Naive thymus-derived CD4-positive, alpha-beta T cell (primary cell): Measurements from ENCODE around the gene BIRC7. TPM values are rescaled to one million over a fixed set of nuclear protein-coding genes. Genes with fewer than 3 reads are reported as not detected.
A peak's percentile ranks its signal among the peaks of the same experiment; 100 is the strongest.

ENCODE experiments used
- ATAC-seq: fragments of 150-1000 bp; cut with Tn5 transposase; 2 replicates; pipeline ENCODE4 v1.10.0; 2021; ENCODE audit warnings: mild to moderate bottlenecking, moderate library complexity
- CTCF ChIA-PET: fragments of 350-600 bp; sonication (Branson Sonifier 250); formaldehyde crosslinking; loops from one replicate; lab custom pipeline; 2021; ENCODE audit warnings: antibody characterized with exemption; lab: Charles Lee
- POLR2A ChIA-PET: fragments of 350-600 bp; sonication (Branson Sonifier 250); formaldehyde crosslinking; loops from one replicate; lab custom pipeline; 2021; ENCODE audit warnings: antibody characterized with exemption, inconsistent platforms; lab: Charles Lee
- DNase-seq, 9 donors: peaks; one replicate each; pipeline versions ENCODE4 v3.0.0 to v3.0.0-alpha.2; 2020 to 2022; ENCODE audit warnings: mixed read lengths in 1 of 9
- H3K27ac ChIP-seq: one replicate; pipeline ENCODE4 v1.7.0; 2013; ENCODE audit warnings: mild to moderate bottlenecking, low read depth, low read length, moderate library complexity
- H3K27me3 ChIP-seq, 2 donors: one replicate each; pipeline ENCODE4 v1.7.0; 2013; ENCODE audit warnings: low read length in 2 of 2, mild to moderate bottlenecking in 2 of 2, moderate library complexity in 2 of 2; ENCODE audit not compliant: control insufficient read depth in 2 of 2, insufficient read depth in 2 of 2
- H3K36me3 ChIP-seq, 3 experiments: 1 replicate in 2 of 3; 2 replicates in 1 of 3; pipeline ENCODE4 v1.7.0; 2013; ENCODE audit warnings: low read length in 3 of 3, mild to moderate bottlenecking in 3 of 3, moderate library complexity in 1 of 3; ENCODE audit not compliant: insufficient read depth in 3 of 3, control insufficient read depth in 2 of 3
- H3K4me1 ChIP-seq, 2 donors: one replicate each; pipeline ENCODE4 v1.7.0; 2013; ENCODE audit warnings: low read length in 2 of 2, mild to moderate bottlenecking in 2 of 2, moderate library complexity in 1 of 2; ENCODE audit not compliant: control insufficient read depth in 2 of 2, insufficient read depth in 2 of 2
- H3K4me3 ChIP-seq: 2 replicates; pipeline ENCODE4 v1.7.0; 2013; ENCODE audit warnings: mild to moderate bottlenecking, low read length
- H3K9me3 ChIP-seq, 3 experiments: 1 replicate in 2 of 3; 2 replicates in 1 of 3; pipeline ENCODE4 v1.7.0; 2013; ENCODE audit warnings: low read length in 3 of 3; ENCODE audit not compliant: control insufficient read depth in 2 of 3
- H3K27ac Mint-ChIP-seq, 9 donors: one replicate each; pipeline ENCODE4 v1.8.0; 2020 to 2022; ENCODE audit warnings: mixed read lengths in 9 of 9, mild to moderate bottlenecking in 8 of 9, moderate library complexity in 5 of 9, inconsistent platforms in 2 of 9
- H3K27me3 Mint-ChIP-seq, 5 donors: one replicate each; pipeline ENCODE4 v1.8.0; 2021 to 2022; ENCODE audit warnings: mixed read lengths in 5 of 5, mild to moderate bottlenecking in 1 of 5
- H3K36me3 Mint-ChIP-seq, 5 donors: one replicate each; pipeline ENCODE4 v1.8.0; 2020 to 2022; ENCODE audit warnings: mixed read lengths in 5 of 5, mild to moderate bottlenecking in 3 of 5, inconsistent platforms in 1 of 5
- H3K4me1 Mint-ChIP-seq, 7 donors: one replicate each; pipeline ENCODE4 v1.8.0; 2020 to 2022; ENCODE audit warnings: mixed read lengths in 7 of 7, mild to moderate bottlenecking in 3 of 7, inconsistent platforms in 1 of 7
- H3K4me3 Mint-ChIP-seq, 10 donors: one replicate each; pipeline ENCODE4 v1.8.0; 2020 to 2022; ENCODE audit warnings: mild to moderate bottlenecking in 10 of 10, mixed read lengths in 10 of 10, moderate library complexity in 6 of 10, inconsistent platforms in 2 of 10
- H3K9me3 Mint-ChIP-seq, 11 donors: one replicate each; pipeline ENCODE4 v1.8.0; 2020 to 2022; ENCODE audit warnings: mixed read lengths in 11 of 11, mild to moderate bottlenecking in 4 of 11, inconsistent platforms in 1 of 11, moderate library complexity in 1 of 11
- intact Hi-C, 2 donors: fragments of 100-400 bp; cut with micrococcal nuclease; formaldehyde crosslinking; loops; one replicate each; pipeline ENCODE4 v1.15.1; 2023
- polyA plus RNA-seq, 2 donors: library from polyadenylated mRNA; unstranded; fragments of 300-500 nt; fragmentation: Illumina TruSeq; gene quantifications; one replicate each; pipeline ENCODE4 v1.2.3, GENCODE V29; 2021
- total RNA-seq, 6 experiments: library from RNA in 5 of 6; stranded (reverse) in 5 of 6; gene quantifications; 1 replicate in 5 of 6; 2 replicates in 1 of 6; pipeline ENCODE4 v1.2.3 and lab custom pipeline; 2021 to 2026

BIRC7 gene
- total and polyA plus RNA-seq, 7 experiments from 2014 or later = not detected

DNA sequence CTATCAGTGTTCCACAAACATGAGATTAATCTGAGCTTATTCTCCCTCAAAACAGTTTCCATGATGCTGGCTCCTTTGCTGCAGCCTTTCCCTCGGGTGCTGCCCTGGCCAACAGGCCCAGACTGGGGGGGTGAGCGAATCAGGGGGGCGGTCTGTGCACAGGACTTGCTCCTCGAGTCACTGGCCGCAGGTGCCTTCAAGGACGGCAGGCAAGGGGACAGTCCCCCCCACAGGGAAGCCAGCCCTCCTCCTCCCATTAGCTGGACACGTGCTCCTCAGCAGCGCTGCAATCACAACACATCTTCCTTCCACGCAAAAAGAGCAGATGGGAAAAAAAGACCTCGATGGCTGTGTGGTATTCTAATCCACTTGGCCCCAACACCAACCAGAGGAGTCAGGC, 29.8 kb upstream of the BIRC7 start:
- ChIA-PET CTCF (interaction anchor here (1.0 kb wide), 1 partner anchor 17 kb away, joined by 3 read pairs; no protein-coding TSS in a partner anchor), POLR2A (interaction anchor here (0.7 kb wide), 1 partner anchor 546 kb away, joined by 3 read pairs; no protein-coding TSS in a partner anchor)
- Histone ChIP-seq H3K9me3 (no peaks in the 10 kb centered on the region), H3K4me1 (no peaks in the 10 kb centered on the region), H3K36me3 (peaks cover 11 to 94% (median 15%) of the 10 kb centered on the region in 3 experiments), H3K27me3 (no peaks in the 10 kb centered on the region), H3K27ac (no peak overlapping the region), H3K4me3 (no peak overlapping the region)
- H3K27me3 Mint-ChIP-seq = no peaks in the 10 kb centered on the region
- DNase-seq (no peak), ATAC-seq (no peak)
- intact Hi-C loops = no loop called here
- H3K27ac Mint-ChIP-seq = peak overlapping the region in 1 of 9 donors; percentile 70
- peaks cover 5 to 53% (median 7%) of the 10 kb centered on the region in 5 donors for H3K36me3 Mint-ChIP-seq
- H3K4me3 Mint-ChIP-seq = no peak overlapping the region
- no peaks in the 10 kb centered on the region for H3K9me3 Mint-ChIP-seq
- H3K4me1 Mint-ChIP-seq = peaks cover 7 to 57% (median 46%) of the 10 kb centered on the region in 7 donors

DNA sequence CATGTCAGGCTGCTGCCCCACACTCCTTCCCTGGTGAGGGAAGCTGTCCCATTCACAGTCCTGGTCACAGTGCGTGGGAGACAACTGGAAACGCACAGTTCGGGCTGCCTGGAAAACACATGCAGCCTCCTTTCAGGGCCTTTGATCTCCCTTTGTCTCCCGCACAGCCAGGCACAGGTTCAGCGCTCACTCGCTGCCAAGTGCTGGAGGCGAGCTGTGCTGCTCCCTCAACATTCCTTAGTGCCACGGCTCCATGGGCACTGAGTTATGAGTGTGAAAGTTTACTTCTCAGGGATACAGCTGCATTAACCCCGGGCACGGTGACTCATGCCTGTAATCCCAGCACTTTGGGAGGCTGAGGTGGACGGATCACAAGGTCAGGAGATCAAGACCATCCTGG, 28.8 kb upstream of the BIRC7 start:
- peaks cover 0 to 7% of the 10 kb centered on the region in 2 donors for H3K4me1 ChIP-seq
- H3K27me3 ChIP-seq = no peaks in the 10 kb centered on the region
- ChIA-PET CTCF (interaction anchor here (1.0 kb wide), 1 partner anchor 16 kb away, joined by 3 read pairs; no protein-coding TSS in a partner anchor), POLR2A (interaction anchor here (0.6 kb wide), 1 partner anchor 857 kb away, joined by 4 read pairs; no protein-coding TSS in a partner anchor)
- H3K27ac ChIP-seq = no peak overlapping the region
- Mint-ChIP-seq H3K27ac (no peak overlapping the region), H3K4me3 (no peak overlapping the region), H3K4me1 (peaks cover 11 to 57% (median 44%) of the 10 kb centered on the region in 7 donors), H3K27me3 (no peaks in the 10 kb centered on the region), H3K9me3 (no peaks in the 10 kb centered on the region), H3K36me3 (peaks cover 5 to 47% (median 8%) of the 10 kb centered on the region in 5 donors)
- no peaks in the 10 kb centered on the region for H3K9me3 ChIP-seq
- H3K36me3 ChIP-seq = peaks cover 15 to 93% (median 21%) of the 10 kb centered on the region in 3 experiments
- no peak overlapping the region for H3K4me3 ChIP-seq
- ATAC-seq = no peak
- DNase-seq = no peak
- intact Hi-C loops = no loop called here

DNA sequence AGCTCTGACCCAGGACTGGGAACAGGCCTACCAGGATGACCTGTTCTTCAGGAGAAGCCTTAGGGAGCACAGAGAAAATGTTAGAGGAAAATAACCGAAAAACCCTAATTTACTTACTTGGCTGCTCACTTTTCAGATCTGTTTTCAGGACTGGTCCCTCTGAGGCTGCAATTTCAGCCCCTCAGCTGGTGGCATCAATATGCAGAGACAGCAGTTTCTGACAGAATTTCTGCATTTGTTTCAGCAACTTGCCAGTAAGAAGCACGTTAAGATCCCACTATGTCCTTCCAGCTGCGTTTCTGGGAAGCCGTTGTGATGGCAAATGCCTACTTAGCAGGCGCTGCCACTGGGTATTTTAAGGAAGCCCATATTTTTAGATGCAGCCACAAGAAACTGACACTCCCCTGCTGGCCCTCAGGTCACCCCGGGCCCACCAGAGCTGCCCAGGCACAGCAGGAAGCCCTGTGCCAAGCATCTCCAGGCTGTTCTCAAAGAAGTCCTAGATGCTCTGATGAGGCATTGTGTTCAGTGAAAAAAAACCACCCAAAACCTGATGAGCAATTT, 27.3 kb upstream of the BIRC7 start:
- intact Hi-C loops = no loop called here
- Mint-ChIP-seq H3K36me3 (peaks cover 7 to 55% (median 13%) of the 10 kb centered on the region in 5 donors), H3K27ac (no peak overlapping the region), H3K4me1 (peaks cover 24 to 71% (median 59%) of the 10 kb centered on the region in 7 donors), H3K4me3 (no peak overlapping the region), H3K9me3 (no peaks in the 10 kb centered on the region), H3K27me3 (no peaks in the 10 kb centered on the region)
- H3K27me3 ChIP-seq = no peaks in the 10 kb centered on the region
- no peak for DNase-seq
- peaks cover 0 to 18% of the 10 kb centered on the region in 2 donors for H3K4me1 ChIP-seq
- no peak overlapping the region for H3K27ac ChIP-seq
- H3K4me3 ChIP-seq = no peak overlapping the region
- no peaks in the 10 kb centered on the region for H3K9me3 ChIP-seq
- no peak for ATAC-seq
- ChIA-PET POLR2A (no interaction called here), CTCF (no interaction called here)
- H3K36me3 ChIP-seq = peaks cover 8 to 93% (median 22%) of the 10 kb centered on the region in 3 experiments

DNA sequence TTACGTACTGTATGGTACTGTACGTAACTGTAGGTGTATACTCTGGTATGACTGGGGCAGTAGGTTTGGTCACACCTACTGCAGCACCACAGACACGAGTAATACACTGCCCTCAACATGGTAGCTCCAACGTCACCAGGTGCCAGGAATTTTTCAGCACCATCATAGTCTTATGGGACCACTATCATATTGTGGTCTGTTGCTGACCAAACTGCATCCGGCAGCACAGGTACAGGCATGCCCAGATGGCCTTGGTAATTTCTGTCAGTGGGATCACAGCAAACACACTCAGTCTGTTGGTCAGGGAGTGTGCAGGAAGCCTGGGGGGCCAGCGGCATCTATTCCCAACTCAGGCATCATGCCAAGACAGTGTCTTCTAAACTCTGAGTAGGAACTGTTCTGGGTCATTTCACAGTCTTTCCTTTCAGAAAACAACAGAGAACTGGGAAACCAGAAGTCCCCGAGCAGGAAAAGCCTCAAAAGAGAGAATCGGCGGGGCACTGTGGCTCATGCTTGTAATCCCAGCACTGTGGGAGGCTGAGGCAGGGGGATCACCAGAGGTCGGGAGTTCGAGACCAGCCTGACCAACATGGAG, 25.6 kb upstream of the BIRC7 start:
- H3K27me3 Mint-ChIP-seq = no peaks in the 10 kb centered on the region
- no peak for ATAC-seq
- no peak overlapping the region for H3K4me3 ChIP-seq
- CTCF ChIA-PET = interaction anchor here (2.5 kb wide), 1 partner anchor 13 kb away, joined by 9 read pairs; no protein-coding TSS in a partner anchor
- DNase-seq = no peak
- H3K9me3 Mint-ChIP-seq = no peaks in the 10 kb centered on the region
- H3K36me3 ChIP-seq = peaks cover 6 to 84% (median 22%) of the 10 kb centered on the region in 3 experiments
- intact Hi-C loops = loop anchor here in 1 of 2 donors (10.0 kb wide), 1 partner anchor 825 kb away; the partner anchor contains the start of gene RPS21
- no peaks in the 10 kb centered on the region for H3K27me3 ChIP-seq
- H3K27ac ChIP-seq = no peak overlapping the region
- no peaks in the 10 kb centered on the region for H3K9me3 ChIP-seq
- POLR2A ChIA-PET = no interaction called here
- H3K36me3 Mint-ChIP-seq = peaks cover 14 to 54% (median 22%) of the 10 kb centered on the region in 5 donors
- H3K4me1 Mint-ChIP-seq = peaks cover 40 to 87% (median 70%) of the 10 kb centered on the region in 7 donors
- peaks cover 8 to 34% of the 10 kb centered on the region in 2 donors for H3K4me1 ChIP-seq
- peak overlapping the region in 1 of 9 donors; percentile 65 for H3K27ac Mint-ChIP-seq
- H3K4me3 Mint-ChIP-seq = no peak overlapping the region

DNA sequence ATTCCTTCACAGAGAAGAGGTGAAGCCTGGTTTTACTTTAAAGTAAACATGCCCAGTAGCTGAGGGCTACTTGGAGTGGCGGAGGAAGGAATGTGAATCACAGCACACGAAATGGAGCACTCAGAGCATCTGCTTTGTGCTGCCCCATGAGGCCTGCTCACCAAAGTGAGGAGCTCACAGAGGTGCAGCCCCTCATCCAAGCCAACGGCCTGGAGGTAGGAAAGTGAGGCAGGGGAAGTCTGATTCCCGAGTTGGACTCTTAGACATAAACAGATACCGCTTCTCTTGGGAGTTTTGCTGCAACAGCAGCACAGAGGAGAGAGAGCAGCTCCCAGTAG, 23.3 kb upstream of the BIRC7 start:
- POLR2A ChIA-PET = interaction anchor here (1.4 kb wide), 1 partner anchor 14 kb away, joined by 4 read pairs; no protein-coding TSS in a partner anchor

DNA sequence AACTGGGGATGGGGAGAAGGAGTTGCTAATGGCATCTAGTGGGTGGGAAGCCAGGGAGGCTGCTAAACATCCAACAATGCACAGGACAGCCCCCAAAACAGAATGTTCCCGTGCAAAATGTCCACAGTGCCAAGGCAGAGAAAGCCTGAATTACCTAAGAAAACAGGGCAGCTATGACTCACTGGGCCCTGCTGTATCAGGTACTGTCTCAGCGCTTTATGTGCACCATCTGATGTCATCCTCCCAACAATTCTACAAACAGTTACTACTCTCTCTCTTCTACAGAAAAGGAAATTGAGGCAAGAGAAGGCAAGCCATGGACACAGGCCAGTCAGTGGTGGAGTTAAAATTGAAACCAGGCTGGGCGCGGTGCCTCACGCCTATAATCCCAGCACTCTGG, 22.9 kb upstream of the BIRC7 start:
- Histone ChIP-seq H3K27ac (no peak overlapping the region), H3K36me3 (peaks cover under 1 to 61% (median 22%) of the 10 kb centered on the region in 3 experiments), H3K4me3 (no peak overlapping the region), H3K9me3 (no peaks in the 10 kb centered on the region), H3K4me1 (peaks cover 10 to 42% of the 10 kb centered on the region in 2 donors), H3K27me3 (no peaks in the 10 kb centered on the region)
- Mint-ChIP-seq H3K4me1 (peaks cover 49 to 79% (median 74%) of the 10 kb centered on the region in 7 donors), H3K9me3 (no peaks in the 10 kb centered on the region), H3K27ac (peak overlapping the region in 2 of 9 donors; percentile 58 to 59), H3K27me3 (no peaks in the 10 kb centered on the region), H3K4me3 (peak overlapping the region in 7 of 10 donors; percentile 1 to 93 (median 63)), H3K36me3 (peaks cover 7 to 44% (median 18%) of the 10 kb centered on the region in 5 donors)
- ATAC-seq (no peak), DNase-seq (no peak)
- ChIA-PET POLR2A (no interaction called here), CTCF (interaction anchor here (0.6 to 3.2 kb wide), 2 partner anchors 11 to 1203 kb away, joined by 3 to 20 read pairs; no protein-coding TSS in a partner anchor)
- intact Hi-C loops = loop anchor here in 1 of 2 donors (10.0 kb wide), 1 partner anchor 828 kb away; the partner anchor contains the start of gene RPS21

More for the DNA sequence above, 23.3 kb upstream of the BIRC7 start:
- intact Hi-C loops = loop anchor here in 1 of 2 donors (10.0 kb wide), 1 partner anchor 828 kb away; the partner anchor contains the start of gene RPS21
- peak overlapping the region in 8 of 10 donors; percentile 4 to 69 (median 42) for H3K4me3 Mint-ChIP-seq
- DNase-seq = no peak
- no peaks in the 10 kb centered on the region for H3K9me3 Mint-ChIP-seq
- no peaks in the 10 kb centered on the region for H3K27me3 ChIP-seq
- H3K4me1 Mint-ChIP-seq = peaks cover 49 to 83% (median 74%) of the 10 kb centered on the region in 7 donors
- CTCF ChIA-PET = interaction anchor here (0.6 to 3.2 kb wide), 2 partner anchors 11 to 199 kb away, joined by 3 to 20 read pairs; no protein-coding TSS in a partner anchor
- H3K4me1 ChIP-seq = peaks cover 10 to 42% of the 10 kb centered on the region in 2 donors
- peaks cover 7 to 45% (median 19%) of the 10 kb centered on the region in 5 donors for H3K36me3 Mint-ChIP-seq
- no peak for ATAC-seq
- H3K27me3 Mint-ChIP-seq = no peaks in the 10 kb centered on the region
- H3K4me3 ChIP-seq = no peak overlapping the region
- H3K27ac ChIP-seq = no peak overlapping the region
- H3K27ac Mint-ChIP-seq = peak overlapping the region in 2 of 9 donors; percentile 59 to 68
- H3K9me3 ChIP-seq = no peaks in the 10 kb centered on the region
- peaks cover 5 to 66% (median 22%) of the 10 kb centered on the region in 3 experiments for H3K36me3 ChIP-seq
